ENCODE data around the gene RTTN. TPM values are rescaled to one million over a fixed set of nuclear protein-coding genes. Genes with fewer than 3 reads are reported as not detected.

The RTTN gene
- total and polyA plus RNA-seq, 2 of the 13 experiments (the other 11 are each of a cell fraction or from before 2014, with no cell fraction given), result 5.4 to 18.7 TPM

DNA sequence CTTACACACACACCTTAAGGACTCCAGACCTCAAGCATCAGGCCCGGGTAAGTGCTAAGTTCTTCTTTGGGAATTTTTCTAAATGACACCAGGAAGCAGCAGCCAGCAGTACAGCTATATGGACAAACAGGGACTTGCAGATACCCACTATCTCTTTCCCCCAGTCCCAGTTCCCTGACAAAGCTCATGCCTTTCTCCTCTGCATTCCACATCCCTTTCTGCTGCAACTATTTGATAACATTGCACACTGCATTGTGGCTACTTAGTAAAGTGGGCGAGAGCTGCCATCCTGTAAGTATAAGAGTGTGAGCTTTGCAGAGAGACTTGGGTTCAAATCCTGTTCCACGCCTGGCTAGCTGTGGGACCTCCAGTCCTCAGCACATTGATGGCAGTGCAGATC lies 243.8 kb downstream of the RTTN start:
- Histone ChIP-seq H4K20me1 (ENCODE audit: insufficient read depth, low read length) (no peaks in the 10 kb centered on the region), H3K27ac (ENCODE audit: extremely low read length, insufficient read depth, low read length) (no peak overlapping the region), H3K9me3 (ENCODE audit: low read length) (no peaks in the 10 kb centered on the region), H3K4me1 (ENCODE audit: insufficient read depth, low read length) (no peaks in the 10 kb centered on the region), H3K27me3 (ENCODE audit: control insufficient read depth in 1 of 2, insufficient read depth in 2 of 2, low read length in 2 of 2) (no peaks in the 10 kb centered on the region), H3K4me3 (replicated peaks in 1 of 3; ENCODE audit: insufficient read depth in 1 of 3, low read depth in 2 of 3, low read length in 3 of 3) (no peak overlapping the region), H3K36me3 (replicated peaks in 1 of 2; ENCODE audit: control insufficient read depth in 1 of 2, insufficient read depth in 2 of 2, low read length in 2 of 2) (no peaks in the 10 kb centered on the region), H3K79me2 (ENCODE audit: insufficient read depth, low read length) (no peaks in the 10 kb centered on the region), H3K4me2 (ENCODE audit: low read depth, low read length) (no peak overlapping the region), H2AFZ (ENCODE audit: low read length) (no peak overlapping the region), H3K9ac (ENCODE audit: insufficient read depth, low read depth, low read length) (no peak overlapping the region)
- ATAC-seq (no peak), DNase-seq (ENCODE audit: low spot score) (no peak), FAIRE-seq (no peak)
- 94% methylated on average over 3 of the region's 3 CpGs for WGBS (ENCODE audit: low lambda C conversion rate)
- no peak for TF ChIP-seq ZNF598 (CRISPR knock-in tag; IDR thresholded peaks at IDR 0.05; ENCODE audit: borderline replicate concordance)
- TF ChIP-seq ZNF790 (CRISPR knock-in tag; IDR thresholded peaks at IDR 0.05; ENCODE audit: borderline replicate concordance), result no peak
- TF ChIP-seq ERF (CRISPR knock-in tag; IDR thresholded peaks at IDR 0.05), result no peak
- TF ChIP-seq TOE1 (CRISPR knock-in tag; IDR thresholded peaks at IDR 0.05), result no peak
- TF ChIP-seq ATF7-NPFF (CRISPR knock-in tag; IDR thresholded peaks at IDR 0.05; ENCODE audit: low read depth), result no peak
- TF ChIP-seq ZKSCAN5 (CRISPR knock-in tag; IDR thresholded peaks at IDR 0.05), result no peak
- TF ChIP-seq, protein P1, sequence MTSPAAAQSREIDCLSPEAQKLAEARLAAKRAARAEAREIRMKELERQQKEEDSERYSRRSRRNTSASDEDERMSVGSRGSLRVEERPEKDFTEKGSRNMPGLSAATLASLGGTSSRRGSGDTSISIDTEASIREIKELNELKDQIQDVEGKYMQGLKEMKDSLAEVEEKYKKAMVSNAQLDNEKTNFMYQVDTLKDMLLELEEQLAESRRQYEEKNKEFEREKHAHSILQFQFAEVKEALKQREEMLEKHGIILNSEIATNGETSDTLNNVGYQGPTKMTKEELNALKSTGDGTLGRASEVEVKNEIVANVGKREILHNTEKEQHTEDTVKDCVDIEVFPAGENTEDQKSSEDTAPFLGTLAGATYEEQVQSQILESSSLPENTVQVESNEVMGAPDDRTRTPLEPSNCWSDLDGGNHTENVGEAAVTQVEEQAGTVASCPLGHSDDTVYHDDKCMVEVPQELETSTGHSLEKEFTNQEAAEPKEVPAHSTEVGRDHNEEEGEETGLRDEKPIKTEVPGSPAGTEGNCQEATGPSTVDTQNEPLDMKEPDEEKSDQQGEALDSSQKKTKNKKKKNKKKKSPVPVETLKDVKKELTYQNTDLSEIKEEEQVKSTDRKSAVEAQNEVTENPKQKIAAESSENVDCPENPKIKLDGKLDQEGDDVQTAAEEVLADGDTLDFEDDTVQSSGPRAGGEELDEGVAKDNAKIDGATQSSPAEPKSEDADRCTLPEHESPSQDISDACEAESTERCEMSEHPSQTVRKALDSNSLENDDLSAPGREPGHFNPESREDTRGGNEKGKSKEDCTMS (CRISPR knock-in tag; conservative IDR thresholded peaks at IDR 0.05), result no peak
- ChIA-PET POLR2A (no interaction called here), CTCF (ENCODE audit: low intra/inter-chr PET ratio, low total read pairs) (no interaction called here)
- in situ Hi-C loops (cut with HindIII; ENCODE audit: extremely low pct_ligation_motif_present, low pct_unique_long_range_greater_than_20kb) (no loop called here), intact Hi-C loops (cut with micrococcal nuclease; ENCODE audit: unreplicated experiment) (no loop called here)
- BruUV-seq (replicated peaks), result no TSS peak

GRCh38 chr18:69958422-69958821 lies 247.1 kb downstream of the RTTN start:
- H3K4me3 ChIP-seq (replicated peaks in 1 of 3; ENCODE audit: insufficient read depth in 1 of 3, low read depth in 2 of 3, low read length in 3 of 3), result no peak overlapping the region
- H3K9me3 ChIP-seq (ENCODE audit: low read length), result no peaks in the 10 kb centered on the region
- H3K4me1 ChIP-seq (ENCODE audit: insufficient read depth, low read length), result peaks cover 8% of the 10 kb centered on the region; the same call in 1 of the 2 replicates
- DNase-seq (ENCODE audit: low spot score) (no peak), ATAC-seq (no peak), FAIRE-seq (no peak)
- H3K9ac ChIP-seq (ENCODE audit: insufficient read depth, low read depth, low read length), result no peak overlapping the region
- no peaks in the 10 kb centered on the region for H3K79me2 ChIP-seq (ENCODE audit: insufficient read depth, low read length)
- H3K36me3 ChIP-seq (replicated peaks in 1 of 2; ENCODE audit: control insufficient read depth in 1 of 2, insufficient read depth in 2 of 2, low read length in 2 of 2), result no peaks in the 10 kb centered on the region
- no peak overlapping the region for H3K4me2 ChIP-seq (ENCODE audit: low read depth, low read length)
- no peaks in the 10 kb centered on the region for H4K20me1 ChIP-seq (ENCODE audit: insufficient read depth, low read length)
- ChIA-PET POLR2A (no interaction called here), CTCF (ENCODE audit: low intra/inter-chr PET ratio, low total read pairs) (no interaction called here)
- WGBS (ENCODE audit: low lambda C conversion rate), result 86% methylated on average over 5 of the region's 5 CpGs
- H2AFZ ChIP-seq (ENCODE audit: low read length), result no peak overlapping the region
- in situ Hi-C loops (cut with HindIII; ENCODE audit: extremely low pct_ligation_motif_present, low pct_unique_long_range_greater_than_20kb) (no loop called here), intact Hi-C loops (cut with micrococcal nuclease; ENCODE audit: unreplicated experiment) (no loop called here)
- TF ChIP-seq FLYWCH1 (CRISPR knock-in tag; IDR thresholded peaks at IDR 0.05), result no peak
- no peak for TF ChIP-seq PAWR (CRISPR knock-in tag; IDR thresholded peaks at IDR 0.05; ENCODE audit: borderline replicate concordance)
- no peaks in the 10 kb centered on the region for H3K27me3 ChIP-seq (ENCODE audit: control insufficient read depth in 1 of 2, insufficient read depth in 2 of 2, low read length in 2 of 2)
- H3K27ac ChIP-seq (ENCODE audit: extremely low read length, insufficient read depth, low read length), result no peak overlapping the region
- BruUV-seq (replicated peaks), result no TSS peak
